Neural crest cell (in vitro differentiated cells): Measurements from ENCODE around the gene FBXL7. TPM values are rescaled to one million over a fixed set of nuclear protein-coding genes. Genes with fewer than 3 reads are reported as not detected.

ENCODE experiments used
- DNase-seq: peaks from one replicate; pipeline ENCODE4 v3.0.0; 2021; ENCODE audit warnings: low read depth, mixed read lengths, low spot score
- H3K27ac Mint-ChIP-seq: one replicate; pipeline ENCODE4 v1.8.0; 2021; ENCODE audit warnings: mild to moderate bottlenecking, mixed read lengths; ENCODE audit not compliant: unreplicated experiment
- H3K27me3 Mint-ChIP-seq: 2 replicates; pipeline ENCODE4 v1.8.0; 2021; ENCODE audit warnings: low read depth, mild to moderate bottlenecking, mixed read lengths
- H3K36me3 Mint-ChIP-seq: 2 replicates; pipeline ENCODE4 v1.8.0; 2021; ENCODE audit warnings: low read depth, mild to moderate bottlenecking, mixed read lengths
- H3K4me1 Mint-ChIP-seq: 2 replicates; pipeline ENCODE4 v1.8.0; 2021; ENCODE audit warnings: mixed read lengths
- H3K4me3 Mint-ChIP-seq: one replicate; pipeline ENCODE4 v1.8.0; 2021; ENCODE audit warnings: mild to moderate bottlenecking, mixed read lengths
- H3K9me3 Mint-ChIP-seq: 2 replicates; pipeline ENCODE4 v1.8.0; 2021; ENCODE audit warnings: mixed read lengths
- total RNA-seq: library from RNA; stranded (reverse); gene quantifications from 2 replicates; pipeline ENCODE4 v1.2.1, GENCODE V29; 2021
- TF ChIP-seq, protein P1 (sequence below): fragments of 200-600 bp; sonication (generic); conservative IDR thresholded peaks from 2 replicates; pipeline ENCODE4 v1.5.0; 2021; ENCODE audit warnings: antibody characterized with exemption, mild to moderate bottlenecking

FBXL7 gene
- total RNA-seq, 1 donor from 2014 or later: 20.8 TPM

DNA sequence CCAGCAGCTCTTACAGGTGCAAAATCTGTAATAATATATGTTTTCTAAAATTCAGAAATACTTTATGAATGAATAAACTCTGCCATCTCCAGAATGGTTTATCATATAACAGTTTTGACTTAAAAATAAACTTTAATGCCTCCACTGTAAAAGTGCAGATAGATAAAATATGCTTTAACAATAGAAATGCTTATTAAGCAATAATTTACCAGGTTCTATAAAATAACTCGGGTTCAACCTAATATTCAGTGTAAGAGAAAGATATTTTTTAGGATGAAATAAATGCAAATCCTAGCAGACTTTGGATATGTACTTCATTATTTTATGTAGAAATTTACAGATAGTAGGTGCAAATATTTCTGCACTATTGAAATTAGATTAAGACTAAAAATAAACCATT is 74.1 kb downstream of the FBXL7 start:
- peaks cover 4% of the 10 kb centered on the region for H3K36me3 Mint-ChIP-seq
- H3K4me3 Mint-ChIP-seq: no peak overlapping the region
- H3K27ac Mint-ChIP-seq: no peak overlapping the region
- no peaks in the 10 kb centered on the region for H3K27me3 Mint-ChIP-seq
- H3K4me1 Mint-ChIP-seq: peaks cover 65% of the 10 kb centered on the region
- H3K9me3 Mint-ChIP-seq: no peaks in the 10 kb centered on the region
- no peak for DNase-seq
- TF ChIP-seq, protein P1, sequence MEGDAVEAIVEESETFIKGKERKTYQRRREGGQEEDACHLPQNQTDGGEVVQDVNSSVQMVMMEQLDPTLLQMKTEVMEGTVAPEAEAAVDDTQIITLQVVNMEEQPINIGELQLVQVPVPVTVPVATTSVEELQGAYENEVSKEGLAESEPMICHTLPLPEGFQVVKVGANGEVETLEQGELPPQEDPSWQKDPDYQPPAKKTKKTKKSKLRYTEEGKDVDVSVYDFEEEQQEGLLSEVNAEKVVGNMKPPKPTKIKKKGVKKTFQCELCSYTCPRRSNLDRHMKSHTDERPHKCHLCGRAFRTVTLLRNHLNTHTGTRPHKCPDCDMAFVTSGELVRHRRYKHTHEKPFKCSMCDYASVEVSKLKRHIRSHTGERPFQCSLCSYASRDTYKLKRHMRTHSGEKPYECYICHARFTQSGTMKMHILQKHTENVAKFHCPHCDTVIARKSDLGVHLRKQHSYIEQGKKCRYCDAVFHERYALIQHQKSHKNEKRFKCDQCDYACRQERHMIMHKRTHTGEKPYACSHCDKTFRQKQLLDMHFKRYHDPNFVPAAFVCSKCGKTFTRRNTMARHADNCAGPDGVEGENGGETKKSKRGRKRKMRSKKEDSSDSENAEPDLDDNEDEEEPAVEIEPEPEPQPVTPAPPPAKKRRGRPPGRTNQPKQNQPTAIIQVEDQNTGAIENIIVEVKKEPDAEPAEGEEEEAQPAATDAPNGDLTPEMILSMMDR: no peak

DNA sequence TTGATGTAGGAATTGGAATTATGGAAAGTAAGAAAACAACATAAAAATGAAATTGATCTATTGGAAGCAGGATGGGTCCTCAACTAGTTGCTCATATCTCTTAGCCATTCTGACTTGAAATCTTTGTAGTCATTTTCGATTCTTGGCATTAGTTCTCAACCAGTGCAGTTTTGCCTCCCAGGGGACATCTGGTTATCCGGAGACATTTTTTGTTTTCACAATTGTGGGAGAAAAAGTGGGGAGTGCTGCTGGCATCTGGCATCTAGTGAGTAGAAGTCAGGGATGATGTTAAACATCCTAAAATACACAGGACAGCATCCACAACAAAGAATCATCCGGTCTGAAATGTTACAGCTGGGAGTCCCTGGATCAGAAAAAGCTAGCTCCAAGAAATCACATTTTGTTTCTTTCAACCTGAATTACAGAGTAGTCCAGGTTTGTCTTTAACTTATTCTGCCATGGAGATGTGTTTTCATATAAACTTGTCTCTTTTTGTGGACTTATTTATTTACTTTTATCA is 74.9 kb downstream of the FBXL7 start:
- Mint-ChIP-seq H3K4me3 (no peak overlapping the region), H3K36me3 (peaks cover 7% of the 10 kb centered on the region), H3K9me3 (no peaks in the 10 kb centered on the region), H3K27ac (no peak overlapping the region), H3K4me1 (peaks cover 70% of the 10 kb centered on the region), H3K27me3 (no peaks in the 10 kb centered on the region)
- DNase-seq: no peak
- TF ChIP-seq, protein P1: no peak

DNA sequence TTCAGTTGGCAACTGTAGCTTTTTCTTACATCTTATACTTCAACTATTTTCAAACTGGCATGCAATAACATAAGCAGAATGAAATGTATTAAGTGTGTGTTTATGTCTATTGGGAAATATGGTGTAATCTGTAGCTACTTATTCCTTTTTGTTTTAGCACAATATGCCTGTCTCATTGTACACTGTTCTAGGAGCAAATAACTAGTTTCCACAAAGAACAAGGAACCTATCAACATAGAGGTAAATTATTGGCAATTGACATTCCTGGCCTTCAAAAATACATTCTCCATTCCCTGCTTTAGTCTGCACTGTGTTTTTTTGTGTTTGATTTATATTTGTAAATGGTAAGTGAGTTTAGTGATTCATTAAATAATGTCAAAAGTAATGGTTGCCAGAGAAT is 75.7 kb downstream of the FBXL7 start:
- H3K4me3 Mint-ChIP-seq: no peak overlapping the region
- H3K4me1 Mint-ChIP-seq: peaks cover 65% of the 10 kb centered on the region
- no peaks in the 10 kb centered on the region for H3K27me3 Mint-ChIP-seq
- peaks cover 3% of the 10 kb centered on the region for H3K36me3 Mint-ChIP-seq
- no peak for DNase-seq
- H3K9me3 Mint-ChIP-seq: no peaks in the 10 kb centered on the region
- TF ChIP-seq, protein P1: no peak
- no peak overlapping the region for H3K27ac Mint-ChIP-seq

GRCh38 chr5:15577132-15577531 is 77.2 kb downstream of the FBXL7 start:
- no peaks in the 10 kb centered on the region for H3K27me3 Mint-ChIP-seq
- TF ChIP-seq, protein P1: no peak
- DNase-seq: no peak
- no peak overlapping the region for H3K4me3 Mint-ChIP-seq
- no peak overlapping the region for H3K27ac Mint-ChIP-seq
- peaks cover 56% of the 10 kb centered on the region for H3K4me1 Mint-ChIP-seq
- no peaks in the 10 kb centered on the region for H3K9me3 Mint-ChIP-seq
- peaks cover 9% of the 10 kb centered on the region for H3K36me3 Mint-ChIP-seq

GRCh38 chr5:15577831-15578230 is 77.9 kb downstream of the FBXL7 start:
- TF ChIP-seq, protein P1: no peak
- Mint-ChIP-seq H3K4me3 (no peak overlapping the region), H3K27me3 (no peaks in the 10 kb centered on the region), H3K4me1 (peaks cover 51% of the 10 kb centered on the region), H3K27ac (no peak overlapping the region), H3K36me3 (peaks cover 16% of the 10 kb centered on the region), H3K9me3 (no peaks in the 10 kb centered on the region)
- DNase-seq: no peak
